ENCODE data around the gene NF2. TPM values are rescaled to one million over a fixed set of nuclear protein-coding genes. Genes with fewer than 3 reads are reported as not detected.

The NF2 gene
- total RNA-seq, 1 experiment from 2014 or later, result 56.9 TPM

- H3K27me3 Mint-ChIP-seq (ENCODE audit: low read depth), result no peaks in the 10 kb centered on the region; the same call in 1 of the 2 replicates
- ChIA-PET CTCF (interaction anchor here (0.7 to 2.2 kb wide), 8 partner anchors 11 to 346 kb away, joined by 3 to 6 read pairs (median 3); partner anchors contain the start of gene ZMAT5), POLR2A (no interaction called here)
- no peaks in the 10 kb centered on the region for H3K9me3 Mint-ChIP-seq
- H3K4me1 Mint-ChIP-seq, result peaks cover 5% of the 10 kb centered on the region
- no peak overlapping the region for H3K4me3 Mint-ChIP-seq
- TF ChIP-seq ZNF121 (CRISPR knock-in tag; IDR thresholded peaks at IDR 0.05), result no peak
- TF ChIP-seq CDX4 (CRISPR knock-in tag; IDR thresholded peaks at IDR 0.05; ENCODE audit: borderline replicate concordance), result no peak
- TF ChIP-seq NR2C2 (CRISPR knock-in tag; IDR thresholded peaks at IDR 0.05), result no peak
- TF ChIP-seq NR1H2 (CRISPR knock-in tag; IDR thresholded peaks at IDR 0.05), result no peak
- no peak for TF ChIP-seq FOXJ3 (CRISPR knock-in tag; IDR thresholded peaks at IDR 0.05; ENCODE audit: borderline replicate concordance)
- no peak for TF ChIP-seq OVOL2 (CRISPR knock-in tag; IDR thresholded peaks at IDR 0.05; ENCODE audit: borderline replicate concordance)
- no peak for TF ChIP-seq NR3C1 (CRISPR knock-in tag; conservative IDR thresholded peaks at IDR 0.05; ENCODE audit: low read depth)
- TF ChIP-seq TEAD1 (CRISPR knock-in tag; IDR thresholded peaks at IDR 0.05), result no peak
- TF ChIP-seq, protein P1, sequence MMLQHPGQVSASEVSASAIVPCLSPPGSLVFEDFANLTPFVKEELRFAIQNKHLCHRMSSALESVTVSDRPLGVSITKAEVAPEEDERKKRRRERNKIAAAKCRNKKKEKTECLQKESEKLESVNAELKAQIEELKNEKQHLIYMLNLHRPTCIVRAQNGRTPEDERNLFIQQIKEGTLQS (CRISPR knock-in tag; conservative IDR thresholded peaks at IDR 0.05), result no peak
- no peak for TF ChIP-seq CREM (CRISPR knock-in tag; IDR thresholded peaks at IDR 0.05)
- TF ChIP-seq, protein P2, sequence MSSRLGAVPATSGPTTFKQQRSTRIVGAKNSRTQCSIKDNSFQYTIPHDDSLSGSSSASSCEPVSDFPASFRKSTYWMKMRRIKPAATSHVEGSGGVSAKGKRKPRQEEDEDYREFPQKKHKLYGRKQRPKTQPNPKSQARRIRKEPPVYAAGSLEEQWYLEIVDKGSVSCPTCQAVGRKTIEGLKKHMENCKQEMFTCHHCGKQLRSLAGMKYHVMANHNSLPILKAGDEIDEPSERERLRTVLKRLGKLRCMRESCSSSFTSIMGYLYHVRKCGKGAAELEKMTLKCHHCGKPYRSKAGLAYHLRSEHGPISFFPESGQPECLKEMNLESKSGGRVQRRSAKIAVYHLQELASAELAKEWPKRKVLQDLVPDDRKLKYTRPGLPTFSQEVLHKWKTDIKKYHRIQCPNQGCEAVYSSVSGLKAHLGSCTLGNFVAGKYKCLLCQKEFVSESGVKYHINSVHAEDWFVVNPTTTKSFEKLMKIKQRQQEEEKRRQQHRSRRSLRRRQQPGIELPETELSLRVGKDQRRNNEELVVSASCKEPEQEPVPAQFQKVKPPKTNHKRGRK (CRISPR knock-in tag; IDR thresholded peaks at IDR 0.05; ENCODE audit: borderline replicate concordance), result no peak
- no peak for TF ChIP-seq NFATC4 (CRISPR knock-in tag; IDR thresholded peaks at IDR 0.05)
- TF ChIP-seq ERG (CRISPR knock-in tag; IDR thresholded peaks at IDR 0.05), result no peak
- TF ChIP-seq RELA (CRISPR knock-in tag; IDR thresholded peaks at IDR 0.05; ENCODE audit: borderline replicate concordance), result no peak
- TF ChIP-seq, protein P3, sequence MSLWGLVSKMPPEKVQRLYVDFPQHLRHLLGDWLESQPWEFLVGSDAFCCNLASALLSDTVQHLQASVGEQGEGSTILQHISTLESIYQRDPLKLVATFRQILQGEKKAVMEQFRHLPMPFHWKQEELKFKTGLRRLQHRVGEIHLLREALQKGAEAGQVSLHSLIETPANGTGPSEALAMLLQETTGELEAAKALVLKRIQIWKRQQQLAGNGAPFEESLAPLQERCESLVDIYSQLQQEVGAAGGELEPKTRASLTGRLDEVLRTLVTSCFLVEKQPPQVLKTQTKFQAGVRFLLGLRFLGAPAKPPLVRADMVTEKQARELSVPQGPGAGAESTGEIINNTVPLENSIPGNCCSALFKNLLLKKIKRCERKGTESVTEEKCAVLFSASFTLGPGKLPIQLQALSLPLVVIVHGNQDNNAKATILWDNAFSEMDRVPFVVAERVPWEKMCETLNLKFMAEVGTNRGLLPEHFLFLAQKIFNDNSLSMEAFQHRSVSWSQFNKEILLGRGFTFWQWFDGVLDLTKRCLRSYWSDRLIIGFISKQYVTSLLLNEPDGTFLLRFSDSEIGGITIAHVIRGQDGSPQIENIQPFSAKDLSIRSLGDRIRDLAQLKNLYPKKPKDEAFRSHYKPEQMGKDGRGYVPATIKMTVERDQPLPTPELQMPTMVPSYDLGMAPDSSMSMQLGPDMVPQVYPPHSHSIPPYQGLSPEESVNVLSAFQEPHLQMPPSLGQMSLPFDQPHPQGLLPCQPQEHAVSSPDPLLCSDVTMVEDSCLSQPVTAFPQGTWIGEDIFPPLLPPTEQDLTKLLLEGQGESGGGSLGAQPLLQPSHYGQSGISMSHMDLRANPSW (CRISPR knock-in tag; conservative IDR thresholded peaks at IDR 0.05; ENCODE audit: low read depth), result no peak
- TF ChIP-seq KAT7 (CRISPR knock-in tag; IDR thresholded peaks at IDR 0.05; ENCODE audit: borderline replicate concordance), result no peak
- no peak for DNase-seq (ENCODE audit: low spot score)
- peaks cover 6% of the 10 kb centered on the region for H3K36me3 Mint-ChIP-seq
- peak overlapping the region; percentile 32; the same call in 1 of the 2 replicates for H3K27ac Mint-ChIP-seq
- no peak for ATAC-seq
Measured at GRCh38 chr22:29742326-29742725, 138.9 kb downstream of the NF2 start.

DNA sequence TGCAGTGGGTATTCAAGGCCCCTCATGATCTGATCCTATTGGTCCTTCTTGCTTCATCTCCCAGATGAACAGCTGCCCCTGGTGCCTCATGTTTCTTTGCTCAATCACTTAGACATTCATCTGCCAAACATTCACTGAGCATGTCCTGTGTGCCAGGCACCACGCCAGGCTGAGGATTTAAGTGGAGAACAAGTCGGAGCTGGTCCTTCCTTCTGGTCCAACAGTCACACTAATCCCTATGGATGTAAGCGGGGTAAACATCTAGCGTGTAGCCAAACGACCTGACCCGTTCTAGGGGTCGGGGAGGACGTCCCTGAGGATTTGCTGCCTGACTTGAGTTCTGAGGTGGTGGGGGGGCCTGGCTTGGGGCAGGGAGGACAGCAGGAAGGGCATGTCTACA lies 141.5 kb downstream of the NF2 start:
- ATAC-seq (no peak), DNase-seq (ENCODE audit: low spot score) (no peak)
- Mint-ChIP-seq H3K4me3 (no peak overlapping the region), H3K9me3 (no peaks in the 10 kb centered on the region), H3K27ac (no peak overlapping the region), H3K4me1 (peaks cover 5% of the 10 kb centered on the region), H3K27me3 (ENCODE audit: low read depth) (no peaks in the 10 kb centered on the region; the same call in 1 of the 2 replicates), H3K36me3 (peaks cover 6% of the 10 kb centered on the region)
- CTCF ChIA-PET, result no interaction called here
- POLR2A ChIA-PET, result no interaction called here
- TF ChIP-seq ZNF425 (CRISPR knock-in tag; conservative IDR thresholded peaks at IDR 0.05) (no peak), ERG (CRISPR knock-in tag; IDR thresholded peaks at IDR 0.05) (no peak), EMX1 (CRISPR knock-in tag; IDR thresholded peaks at IDR 0.05) (no peak), GRHL2 (CRISPR knock-in tag; IDR thresholded peaks at IDR 0.05; ENCODE audit: insufficient replicate concordance, severe bottlenecking) (no peak), JAZF1 (CRISPR knock-in tag; IDR thresholded peaks at IDR 0.05) (no peak), NFYB (CRISPR knock-in tag; conservative IDR thresholded peaks at IDR 0.05; ENCODE audit: low read depth) (no peak), FOXJ3 (CRISPR knock-in tag; IDR thresholded peaks at IDR 0.05; ENCODE audit: borderline replicate concordance) (no peak)
- TF ChIP-seq, protein P3 (CRISPR knock-in tag; conservative IDR thresholded peaks at IDR 0.05; ENCODE audit: low read depth), result no peak

All from WTC11 (cell line).